GM23338 (cell line): ENCODE measurements around the gene INPP5K.

Experiments
- CTCF ChIP-seq, 2 experiments: fragments of 200-600 bp in 1 of 2; sonication (generic) in 1 of 2; conservative IDR thresholded peaks; 2 replicates each; pipeline versions ENCODE4 v1.5.1 to v1.6.1; 2016 to 2017; ENCODE audit warnings: antibody characterized with exemption in 2 of 2, low read depth in 2 of 2, mild to moderate bottlenecking in 2 of 2, moderate library complexity in 1 of 2
- EZH2 ChIP-seq: fragments of 200-600 bp; sonication (generic); IDR thresholded peaks from one replicate; pipeline ENCODE4 v1.8.0; 2017; ENCODE audit warnings: antibody characterized with exemption, mild to moderate bottlenecking, low read depth; ENCODE audit not compliant: unreplicated experiment

- no peak for TF ChIP-seq CTCF (conservative IDR thresholded peaks at IDR 0.05; ENCODE audit: low read depth in 2 of 2)
- no peak for TF ChIP-seq EZH2
Observed at GRCh38 chr17:1475321-1475854, 41.0 kb downstream of the INPP5K start.
